K562 (cell line): ENCODE measurements around the gene MICAL1. TPM values are rescaled to one million over a fixed set of nuclear protein-coding genes. Genes with fewer than 3 reads are reported as not detected.

ENCODE experiments used
- ELK1 ChIP-seq: sonication (generic); formaldehyde crosslinking; IDR thresholded peaks from 2 replicates; pipeline ENCODE4 v1.8.1; 2022; ENCODE audit warnings: missing genetic modification reagents
- EP400 ChIP-seq: fragments of 450-650 bp; IDR thresholded peaks from 2 replicates; pipeline ENCODE4 v1.6.1; 2017; ENCODE audit warnings: antibody characterized with exemption, mild to moderate bottlenecking, moderate library complexity
- ETV1 ChIP-seq: fragments of 450-650 bp; conservative IDR thresholded peaks from 2 replicates; pipeline ENCODE4 v1.6.1; 2016; ENCODE audit warnings: missing genetic modification characterization, control low read depth, low read depth, missing compliant biosample characterization
- EWSR1 ChIP-seq: fragments of 450-650 bp; IDR thresholded peaks from 2 replicates; pipeline ENCODE4 v1.6.1; 2018; ENCODE audit warnings: borderline replicate concordance, mild to moderate bottlenecking, low read depth, moderate library complexity; ENCODE audit not compliant: partially characterized antibody
- GATA2 ChIP-seq: sonication (generic); formaldehyde crosslinking; IDR thresholded peaks from 2 replicates; pipeline ENCODE4 v1.4.0; 2020; ENCODE audit warnings: mild to moderate bottlenecking, missing genetic modification reagents
- MCM5 ChIP-seq: fragments of 450-650 bp; IDR thresholded peaks from 2 replicates; pipeline ENCODE4 v1.6.1; 2016; ENCODE audit warnings: low read depth
- MCM7 ChIP-seq, 2 experiments: fragments of 450-650 bp; IDR thresholded peaks; 2 replicates each; pipeline ENCODE4 v1.6.1; 2016 to 2018
- NFIX ChIP-seq: fragments of 250-450 bp; sonication (Bioruptor Pico); IDR thresholded peaks from 2 replicates; pipeline ENCODE4 v1.4.0; 2020; ENCODE audit warnings: low read depth, mild to moderate bottlenecking, moderate library complexity
- NFYB ChIP-seq: IDR thresholded peaks from 2 replicates; pipeline ENCODE4 v1.6.1; 2011; ENCODE audit warnings: mild to moderate bottlenecking, moderate library complexity; ENCODE audit not compliant: insufficient read length; ENCODE audit errors: extremely low read depth
- NONO ChIP-seq, 2 experiments: fragments of 200-400 bp in 1 of 2; fragments of 450-650 bp in 1 of 2; formaldehyde crosslinking in 1 of 2; IDR thresholded peaks; 2 replicates each; pipeline ENCODE4 v1.6.1; 2017; ENCODE audit warnings: low read depth in 2 of 2, mild to moderate bottlenecking in 2 of 2, moderate library complexity in 2 of 2, low read length in 1 of 2
- NR1H2 ChIP-seq: sonication (generic); formaldehyde crosslinking; IDR thresholded peaks from 2 replicates; pipeline ENCODE4 v1.4.0; 2020; ENCODE audit warnings: mild to moderate bottlenecking, missing genetic modification reagents
- POLR2A ChIP-seq: fragments of 450-650 bp; conservative IDR thresholded peaks from 2 replicates; pipeline ENCODE4 v1.6.1; 2016
- RBFOX2 ChIP-seq: fragments of 200-400 bp; formaldehyde crosslinking; IDR thresholded peaks from 2 replicates; pipeline ENCODE4 v1.6.1; 2017; ENCODE audit warnings: low read depth, mild to moderate bottlenecking, low read length, moderate library complexity
- RREB1 ChIP-seq: fragments of 250-450 bp; sonication (Bioruptor Pico); IDR thresholded peaks from 2 replicates; pipeline ENCODE4 v1.4.0; 2020
- TCF15 ChIP-seq: fragments of 250-450 bp; sonication (Bioruptor Pico); IDR thresholded peaks from 2 replicates; pipeline ENCODE4 v1.8.0; 2022; ENCODE audit warnings: moderate library complexity, mild to moderate bottlenecking, inconsistent platforms
- XRCC5 ChIP-seq: fragments of 200-400 bp; formaldehyde crosslinking; IDR thresholded peaks from 2 replicates; pipeline ENCODE4 v1.6.1; 2017; ENCODE audit warnings: low read depth, mild to moderate bottlenecking, low read length
- ZFP36 ChIP-seq: fragments of 150-350 bp; IDR thresholded peaks from 2 replicates; pipeline ENCODE4 v1.6.1; 2018; ENCODE audit warnings: low read length, low read depth; ENCODE audit not compliant: partially characterized antibody
- ZNF143 ChIP-seq: sonication (generic); formaldehyde crosslinking; IDR thresholded peaks from 2 replicates; pipeline ENCODE4 v1.9.0; 2022; ENCODE audit warnings: mild to moderate bottlenecking, missing genetic modification reagents
- ZNF23 ChIP-seq: fragments of 250-450 bp; sonication (Bioruptor Pico); IDR thresholded peaks from 2 replicates; pipeline ENCODE4 v1.4.0; 2020; ENCODE audit warnings: mild to moderate bottlenecking
- ZNF785 ChIP-seq: fragments of 250-450 bp; sonication (Bioruptor Pico); IDR thresholded peaks from 2 replicates; pipeline ENCODE4 v1.4.0; 2020; ENCODE audit warnings: mild to moderate bottlenecking
- ZNF830 ChIP-seq: fragments of 250-450 bp; sonication (Bioruptor Pico); IDR thresholded peaks from 2 replicates; pipeline ENCODE4 v1.5.0; 2021; ENCODE audit warnings: mild to moderate bottlenecking
- polyA plus RNA-seq, 8 experiments: library from polyadenylated mRNA; depleted of rRNA in 4 of 8; stranded (reverse) in 5 of 8; unstranded in 3 of 8; fragments of >200 nt; fragmentation: Nextera tagmentation in 2 of 8; fragmentation: Illumina TruSeq in 1 of 8; extraction: Ambion mirVana in 2 of 8; extraction: Trizol in 1 of 8; gene quantifications; 2 replicates each; pipeline versions ENCODE4 v1.2.1 to v1.2.3, GENCODE V29; 2011 to 2014; ENCODE audit warnings: inconsistent platforms in 1 of 8, missing spikeins in 1 of 8
- total RNA-seq, 7 experiments: library from RNA; depleted of rRNA in 6 of 7; stranded (reverse); fragments of >200 nt in 6 of 7; fragmentation: Illumina TruSeq in 2 of 7; extraction: Trizol in 2 of 7; gene quantifications; 2 replicates each; pipeline versions ENCODE4 v1.2.1 to v1.2.3, GENCODE V29; 2011 to 2021; ENCODE audit warnings: low replicate concordance in 1 of 7

MICAL1 gene
- total and polyA plus RNA-seq, 9 of the 15 experiments (the other 6 are each of a cell fraction or from before 2014, with no cell fraction given) = 0.07 to 15.2 (median 7.0) TPM

GRCh38 chr6:109447878-109448555 lies 7.6 kb downstream of the MICAL1 start (continued):
- no peak for TF ChIP-seq NONO (IDR thresholded peaks at IDR 0.05; ENCODE audit: low read depth in 2 of 2, low read length in 1 of 2)
- no peak for TF ChIP-seq NR1H2 (CRISPR knock-in tag)
- no peak for TF ChIP-seq EWSR1
- no peak for TF ChIP-seq GATA2
- TF ChIP-seq TCF15 (CRISPR knock-in tag) = no peak
- 0 out of 2 replicates have a peak, but pooled peaks have one; percentile 12 for TF ChIP-seq RBFOX2
- TF ChIP-seq EP400 = no peak
- TF ChIP-seq ZFP36 = peak; percentile 88
- TF ChIP-seq ELK1 (CRISPR knock-in tag) = no peak
- TF ChIP-seq NFYB = no peak
- TF ChIP-seq ZNF23 (CRISPR knock-in tag) = no peak
- no peak for TF ChIP-seq RREB1 (CRISPR knock-in tag)
- TF ChIP-seq ZNF143 (CRISPR knock-in tag) = no peak
- no peak for TF ChIP-seq NFIX (CRISPR knock-in tag)
- TF ChIP-seq XRCC5 = no peak
- no peak for TF ChIP-seq ZNF830 (CRISPR knock-in tag)
- no peak for TF ChIP-seq ZNF785 (CRISPR knock-in tag)
- TF ChIP-seq MCM7 (IDR thresholded peaks at IDR 0.05) = no peak
- TF ChIP-seq ETV1 (tag) = no peak
- no peak for TF ChIP-seq MCM5
- no peak; the same call in 1 of the 2 replicates for TF ChIP-seq POLR2A
